H9 (cell line): ENCODE measurements around the gene WFDC5. TPM values are rescaled to one million over a fixed set of nuclear protein-coding genes. Genes with fewer than 3 reads are reported as not detected.

Source experiments
- DNase-seq: peaks from one replicate; pipeline ENCODE4 v3.0.0-alpha.2; 2017
- H2AFZ ChIP-seq: one replicate; pipeline ENCODE4 v1.6.1; 2013; ENCODE audit warnings: mild to moderate bottlenecking, low read length, control low read depth, moderate library complexity
- H2AK5ac ChIP-seq: 2 replicates; pipeline ENCODE4 v1.6.1; 2013; ENCODE audit warnings: low read length, control low read depth, mixed read lengths; ENCODE audit not compliant: insufficient read length
- H2BK120ac ChIP-seq: one replicate; pipeline ENCODE4 v1.6.1; 2013; ENCODE audit warnings: low read depth, mild to moderate bottlenecking, low read length, control low read depth, inconsistent platforms; ENCODE audit not compliant: poor library complexity, severe bottlenecking
- H2BK12ac ChIP-seq: 2 replicates; pipeline ENCODE4 v1.6.1; 2013; ENCODE audit warnings: low read length, control low read depth, mixed read lengths, low read depth; ENCODE audit not compliant: insufficient read length
- H2BK15ac ChIP-seq: 2 replicates; pipeline ENCODE4 v1.6.1; 2013; ENCODE audit warnings: low read depth, low read length, control low read depth
- H2BK20ac ChIP-seq: one replicate; pipeline ENCODE4 v1.6.1; 2013; ENCODE audit warnings: low read depth, mild to moderate bottlenecking, low read length, control low read depth, inconsistent platforms; ENCODE audit not compliant: poor library complexity, severe bottlenecking
- H2BK5ac ChIP-seq: 2 replicates; pipeline ENCODE4 v1.6.1; 2013; ENCODE audit warnings: low read length, control low read depth, mixed read lengths; ENCODE audit not compliant: insufficient read length
- H3K14ac ChIP-seq: 2 replicates; pipeline ENCODE4 v1.6.1; 2013; ENCODE audit warnings: low read length, control low read depth; ENCODE audit not compliant: insufficient read depth
- H3K18ac ChIP-seq: 2 replicates; pipeline ENCODE4 v1.6.1; 2013; ENCODE audit warnings: low read depth, mild to moderate bottlenecking, mixed read lengths, low read length, control low read depth; ENCODE audit not compliant: insufficient read length
- H3K23ac ChIP-seq: 2 replicates; pipeline ENCODE4 v1.6.1; 2013; ENCODE audit warnings: low read length, control low read depth, mixed read lengths, low read depth; ENCODE audit not compliant: insufficient read length
- H3K23me2 ChIP-seq: 2 replicates; pipeline ENCODE4 v1.6.1; 2013; ENCODE audit warnings: low read depth, mild to moderate bottlenecking, mixed read lengths, low read length, control low read depth; ENCODE audit not compliant: insufficient read length, poor library complexity, severe bottlenecking
- H3K27ac ChIP-seq: 2 replicates; pipeline ENCODE4 v1.5.1; 2013; ENCODE audit warnings: low read length, control low read depth, mixed read lengths, low read depth; ENCODE audit not compliant: insufficient read length
- H3K27me3 ChIP-seq: 2 replicates; pipeline ENCODE4 v1.6.1; 2013; ENCODE audit warnings: low read length, control low read depth, inconsistent platforms; ENCODE audit not compliant: insufficient read depth
- H3K4ac ChIP-seq: 2 replicates; pipeline ENCODE4 v1.6.1; 2013; ENCODE audit warnings: low read depth, mild to moderate bottlenecking, control low read depth, inconsistent platforms, low read length, moderate library complexity
- H3K4me1 ChIP-seq: 2 replicates; pipeline ENCODE4 v1.6.1; 2013; ENCODE audit warnings: low read length, control low read depth, inconsistent platforms; ENCODE audit not compliant: insufficient read depth
- H3K4me2 ChIP-seq: 2 replicates; pipeline ENCODE4 v1.6.1; 2013; ENCODE audit warnings: low read length, control low read depth, mixed read lengths; ENCODE audit not compliant: insufficient read length, insufficient read depth
- H3K56ac ChIP-seq: 2 replicates; pipeline ENCODE4 v1.6.1; 2013; ENCODE audit warnings: low read depth, mild to moderate bottlenecking, mixed read lengths, low read length, control low read depth; ENCODE audit not compliant: insufficient read length
- H3K79me1 ChIP-seq: 2 replicates; pipeline ENCODE4 v1.6.1; 2013; ENCODE audit warnings: low read depth, mild to moderate bottlenecking, moderate library complexity, low read length, control low read depth, inconsistent platforms; ENCODE audit not compliant: insufficient read depth, poor library complexity, severe bottlenecking
- H3K79me2 ChIP-seq: 2 replicates; pipeline ENCODE4 v1.6.1; 2013; ENCODE audit warnings: low read length, control low read depth, inconsistent platforms; ENCODE audit not compliant: insufficient read depth
- H3K9ac ChIP-seq: 2 replicates; pipeline ENCODE4 v1.6.1; 2013; ENCODE audit warnings: low read length, control low read depth, mixed read lengths; ENCODE audit not compliant: insufficient read length; ENCODE audit errors: extremely low read depth
- H3K9me3 ChIP-seq: one replicate; pipeline ENCODE4 v1.6.1; 2013; ENCODE audit warnings: low read depth, low read length, inconsistent platforms; ENCODE audit not compliant: control insufficient read depth
- H3T11ph ChIP-seq: one replicate; pipeline ENCODE4 v1.6.1; 2013; ENCODE audit warnings: mild to moderate bottlenecking, low read length, control low read depth, inconsistent platforms
- H4K20me1 ChIP-seq: one replicate; pipeline ENCODE4 v1.6.1; 2013; ENCODE audit not compliant: control insufficient read depth, insufficient read length, insufficient read depth
- H4K5ac ChIP-seq: 2 replicates; pipeline ENCODE4 v1.6.1; 2013; ENCODE audit warnings: low read depth, mild to moderate bottlenecking, mixed read lengths, low read length, control low read depth; ENCODE audit not compliant: insufficient read length
- H4K8ac ChIP-seq: replicated peaks from 2 replicates; pipeline ENCODE4 v1.6.1; 2013; ENCODE audit warnings: low read length, control low read depth, mixed read lengths, low read depth; ENCODE audit not compliant: insufficient read length
- H4K91ac ChIP-seq: 2 replicates; pipeline ENCODE4 v1.6.1; 2013; ENCODE audit warnings: low read depth, mild to moderate bottlenecking, moderate library complexity, mixed read lengths, low read length, control low read depth; ENCODE audit not compliant: insufficient read length
- H3K27ac Mint-ChIP-seq, 3 experiments: 2 replicates in 2 of 3; 3 replicates in 1 of 3; pipeline ENCODE4 v1.8.0; 2020 to 2021; ENCODE audit warnings: mixed read lengths in 3 of 3, mild to moderate bottlenecking in 1 of 3, moderate library complexity in 1 of 3
- H3K27me3 Mint-ChIP-seq: 2 replicates; pipeline ENCODE4 v1.8.0; 2021; ENCODE audit warnings: low read depth, mild to moderate bottlenecking, moderate library complexity, mixed read lengths
- H3K36me3 Mint-ChIP-seq, 3 experiments: 2 replicates in 2 of 3; 3 replicates in 1 of 3; pipeline ENCODE4 v1.8.0; 2020 to 2021; ENCODE audit warnings: low read depth in 3 of 3, mixed read lengths in 3 of 3; ENCODE audit not compliant: insufficient read depth in 1 of 3
- H3K4me1 Mint-ChIP-seq, 2 experiments: 2 replicates each; pipeline ENCODE4 v1.8.0; 2020; ENCODE audit warnings: mixed read lengths in 2 of 2
- H3K4me3 Mint-ChIP-seq, 2 experiments: 2 replicates in 1 of 2; 3 replicates in 1 of 2; pipeline ENCODE4 v1.8.0; 2020 to 2021; ENCODE audit warnings: mild to moderate bottlenecking in 2 of 2, mixed read lengths in 2 of 2, moderate library complexity in 1 of 2
- H3K9me3 Mint-ChIP-seq, 2 experiments: 2 replicates in 1 of 2; 3 replicates in 1 of 2; pipeline ENCODE4 v1.8.0; 2020; ENCODE audit warnings: mild to moderate bottlenecking in 2 of 2, mixed read lengths in 2 of 2, moderate library complexity in 1 of 2
- CTCF ChIP-seq: fragments of 200-600 bp; sonication (generic); conservative IDR thresholded peaks from 3 replicates; pipeline ENCODE4 v1.8.0; 2021; ENCODE audit warnings: antibody characterized with exemption, mild to moderate bottlenecking
- WGBS: extraction: QIAGEN DNeasy Blood & Tissue Kit; methylation state at CpG from one replicate; pipeline ENCODE4 v1.1.7; 2013; ENCODE audit warnings: missing lambda C conversion rate, low lambda C conversion rate, mixed read lengths; ENCODE audit not compliant: insufficient read length; ENCODE audit errors: extremely low coverage; 5-methylcytosine and 5-hydroxymethylcytosine counted together
- total RNA-seq: library from RNA; stranded (reverse); gene quantifications from 2 replicates; pipeline ENCODE4 v1.2.1, GENCODE V29; 2021

Gene WFDC5
- total RNA-seq, 1 experiment from 2014 or later = not detected

- H3K79me2 ChIP-seq = no peaks in the 10 kb centered on the region
- no peak overlapping the region for H3K27ac ChIP-seq
- Mint-ChIP-seq H3K9me3 (no peaks in the 10 kb centered on the region; a peak in 1 of 5 replicates), H3K36me3 (no peaks in the 10 kb centered on the region), H3K4me1 (peaks cover 9 to 16% of the 10 kb centered on the region in 2 experiments), H3K27me3 (peaks cover 9% of the 10 kb centered on the region), H3K4me3 (no peak overlapping the region; a peak in 1 of 5 replicates), H3K27ac (no peak overlapping the region)
- no CpG with 5 or more reads among the region's 4 CpGs for WGBS
- H3K4me2 ChIP-seq = no peak overlapping the region
- no peak overlapping the region for H4K8ac ChIP-seq
- no peak overlapping the region for H2BK15ac ChIP-seq
- H3K18ac ChIP-seq = no peak overlapping the region
- H4K5ac ChIP-seq = no peak overlapping the region
- no peaks in the 10 kb centered on the region for H4K20me1 ChIP-seq
- H2BK120ac ChIP-seq = no peak overlapping the region
- no peak overlapping the region for H3K4ac ChIP-seq
- no peak overlapping the region for H3K56ac ChIP-seq
- no peak for TF ChIP-seq CTCF
- H3K27me3 ChIP-seq = no peaks in the 10 kb centered on the region
- no peak overlapping the region for H2AK5ac ChIP-seq
- no peak overlapping the region for H2BK12ac ChIP-seq
- no peak for DNase-seq
- H3K23me2 ChIP-seq = no peaks in the 10 kb centered on the region
- H3K23ac ChIP-seq = no peak overlapping the region
- no peak overlapping the region for H3K9ac ChIP-seq
- H3K9me3 ChIP-seq = no peaks in the 10 kb centered on the region
- H3K14ac ChIP-seq = no peak overlapping the region
- H4K91ac ChIP-seq = no peak overlapping the region
- H3K4me1 ChIP-seq = no peaks in the 10 kb centered on the region
- no peak overlapping the region for H3T11ph ChIP-seq
- H2BK5ac ChIP-seq = no peak overlapping the region
- no peak overlapping the region for H2BK20ac ChIP-seq
- no peak overlapping the region for H2AFZ ChIP-seq
- no peaks in the 10 kb centered on the region for H3K79me1 ChIP-seq
These were observed 855 bp upstream of the WFDC5 start for GRCh38 chr20:45115829-45116228.
